Prostate gland (tissue), 2 donors: ENCODE measurements around the gene HJURP. TPM values are rescaled to one million over a fixed set of nuclear protein-coding genes. Genes with fewer than 3 reads are reported as not detected.

Experiments
- DNase-seq: peaks from one replicate; pipeline ENCODE4 v3.0.0-alpha.2; 2019; ENCODE audit warnings: low spot score
- H3K27ac ChIP-seq, 2 donors: fragments of 200-600 bp; sonication (generic); 2 replicates each; pipeline ENCODE4 v1.5.1; 2017 to 2019
- H3K27me3 ChIP-seq: fragments of 200-600 bp; sonication (generic); replicated peaks from 2 replicates; pipeline ENCODE4 v1.5.1; 2019; ENCODE audit not compliant: insufficient read depth
- H3K36me3 ChIP-seq, 2 donors: fragments of 200-600 bp; sonication (generic); 1 replicate in 1 of 2; 2 replicates in 1 of 2; pipeline versions ENCODE4 v1.5.1 to v1.8.1; 2017 to 2019
- H3K4me1 ChIP-seq: fragments of 200-600 bp; sonication (generic); replicated peaks from 2 replicates; pipeline ENCODE4 v1.5.1; 2019
- H3K4me3 ChIP-seq, 2 donors: fragments of 200-600 bp; sonication (generic); 2 replicates each; pipeline ENCODE4 v1.5.1; 2017 to 2019
- H3K9me3 ChIP-seq: fragments of 200-600 bp; sonication (generic); 2 replicates; pipeline ENCODE4 v1.5.1; 2017
- POLR2AphosphoS5 ChIP-seq: sonication (generic); formaldehyde crosslinking; IDR thresholded peaks from one replicate; pipeline ENCODE4 v1.6.1; 2017; ENCODE audit warnings: antibody characterized with exemption
- WGBS: methylation state at CpG from one replicate; pipeline ENCODE4 v1.1.5; 2018; 5-methylcytosine and 5-hydroxymethylcytosine counted together
- intact Hi-C: fragments of 100-400 bp; cut with DNase I; formaldehyde crosslinking; loops from one replicate; pipeline ENCODE4 v1.14.2; 2022
- total RNA-seq, 2 donors: library from RNA; depleted of rRNA; stranded (reverse); fragments of >200 nt; gene quantifications; one replicate each; pipeline ENCODE4 v1.1.0, GENCODE V29; 2016

Gene HJURP
- total RNA-seq, 2 donors from 2014 or later = 1.7 to 4.2 TPM

DNA sequence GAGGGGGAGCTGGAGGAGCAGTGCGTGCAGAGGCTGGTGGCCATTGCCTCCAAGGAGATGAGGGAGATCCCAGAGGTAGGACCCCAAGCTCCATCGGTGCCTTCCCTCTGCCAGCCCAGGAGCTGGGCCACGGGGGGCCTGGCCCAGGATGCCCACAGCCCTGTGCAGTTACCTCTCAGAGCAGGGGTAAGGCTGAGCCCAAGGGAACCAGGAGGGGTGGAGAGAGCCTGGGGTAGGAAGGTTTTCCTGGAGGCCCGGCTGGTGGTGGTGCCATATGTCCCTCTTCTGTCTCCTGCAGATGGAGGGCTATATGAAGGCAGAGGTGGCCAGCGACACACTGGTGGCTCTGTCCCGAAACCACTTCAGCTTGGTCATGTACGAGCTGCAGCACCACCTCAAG lies 64.8 kb downstream of the HJURP start:
- WGBS = 87% methylated on average over 7 of the region's 7 CpGs
- no peak for TF ChIP-seq POLR2AphosphoS5
- no peaks in the 10 kb centered on the region for H3K27me3 ChIP-seq
- H3K27ac ChIP-seq = no peak overlapping the region
- no peak overlapping the region for H3K4me3 ChIP-seq
- DNase-seq = no peak
- intact Hi-C loops = no loop called here
- H3K9me3 ChIP-seq = no peaks in the 10 kb centered on the region
- no peaks in the 10 kb centered on the region for H3K4me1 ChIP-seq
- H3K36me3 ChIP-seq = no peaks in the 10 kb centered on the region

Other genes starting within 250 kb of the HJURP start
- gene UGT1A8, start 236.9 kb downstream of the HJURP start, total RNA-seq = not detected
- gene UGT1A10, start 218.1 kb downstream of the HJURP start, total RNA-seq = not detected
- not detected for gene UGT1A9, start 182.6 kb downstream of the HJURP start, total RNA-seq
- gene UGT1A7, start 172.6 kb downstream of the HJURP start, total RNA-seq = under 1 TPM in 1 of 2 donors, not detected in 1; 0.46 TPM
- gene UGT1A6, start 161.6 kb downstream of the HJURP start, total RNA-seq = 1 to 10 TPM in 1 of 2 donors, under 1 TPM in 1; 0.85 to 6.6 TPM
- gene UGT1A5, start 141.6 kb downstream of the HJURP start, total RNA-seq = under 1 TPM in 1 of 2 donors, not detected in 1; 0.41 TPM
- gene UGT1A4, start 135.8 kb downstream of the HJURP start, total RNA-seq = not detected
- gene UGT1A3, start 125.5 kb downstream of the HJURP start, total RNA-seq = under 1 TPM in 1 of 2 donors, not detected in 1; 0.64 TPM
- under 1 TPM; 0.11 to 0.32 TPM for gene UGT1A1, start 94.3 kb downstream of the HJURP start, total RNA-seq
- gene MROH2A, start 76.2 kb downstream of the HJURP start, total RNA-seq = 1 to 10 TPM in 1 of 2 donors, not detected in 1; 2.3 TPM
- gene TRPM8, start 62.8 kb upstream of the HJURP start, total RNA-seq = 10 to 100 TPM; 71.1 to 71.3 TPM
- not detected for gene SPP2, start 196.2 kb upstream of the HJURP start, total RNA-seq